Kidney epithelial cell (primary cell): ENCODE results near the gene ANKRD55. TPM values are rescaled to one million over a fixed set of nuclear protein-coding genes. Genes with fewer than 3 reads are reported as not detected.
"Not testable (repeated sequence)": the region's sequence is repeated elsewhere in the genome, so short reads cannot be mapped to it uniquely, and the experiment has no call there.

Source experiments
- DNase-seq: peaks from one replicate; pipeline ENCODE4 v3.0.0-alpha.2; 2010; ENCODE audit warnings: low read depth
- H3K27me3 ChIP-seq: 2 replicates; pipeline ENCODE4 v1.6.0; 2011; ENCODE audit warnings: low read length; ENCODE audit not compliant: control insufficient read depth, insufficient read depth
- H3K36me3 ChIP-seq: 2 replicates; pipeline ENCODE4 v1.5.1; 2011; ENCODE audit warnings: low read length; ENCODE audit not compliant: control insufficient read depth, insufficient read depth
- H3K4me3 ChIP-seq: 2 replicates; pipeline ENCODE4 v1.5.1; 2011; ENCODE audit warnings: low read depth, mild to moderate bottlenecking, control low read depth, low read length
- total RNA-seq: library from RNA; depleted of rRNA; stranded (reverse); fragments of >200 nt; gene quantifications from 2 replicates; pipeline ENCODE4 v1.2.3, GENCODE V29; 2015
- TF ChIP-seq, protein P1 (sequence below): IDR thresholded peaks from 2 replicates; pipeline ENCODE4 v1.5.1; 2011; ENCODE audit warnings: mild to moderate bottlenecking, moderate library complexity, low read length, control low read depth, inconsistent platforms; ENCODE audit not compliant: insufficient read depth, poor library complexity, severe bottlenecking

The ANKRD55 gene
- total RNA-seq, 1 donor from 2014 or later: not detected

DNA sequence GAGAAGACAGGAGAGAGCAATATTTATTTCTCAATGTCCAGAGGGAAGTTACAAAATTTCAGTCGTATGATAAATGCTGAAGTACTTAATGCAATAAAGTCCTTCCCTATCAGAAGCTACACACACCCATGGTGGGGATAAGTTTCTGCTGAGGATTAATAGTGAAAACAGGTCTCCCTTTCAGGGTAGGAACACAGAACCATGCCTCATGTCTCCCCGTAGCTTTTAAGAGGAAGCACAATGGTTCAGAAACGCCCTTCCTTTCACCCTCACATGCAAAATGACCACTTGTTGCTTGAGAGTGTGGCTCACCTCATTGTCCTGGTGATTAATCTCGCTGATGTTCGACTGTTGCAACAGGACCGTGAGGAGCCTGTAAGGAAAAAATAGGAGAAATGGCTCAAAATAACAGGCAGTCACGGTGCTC lies 73.6 kb downstream of the ANKRD55 start:
- Histone ChIP-seq H3K27me3 (no peaks in the 10 kb centered on the region), H3K4me3 (no peak overlapping the region), H3K36me3 (no peaks in the 10 kb centered on the region)
- TF ChIP-seq, protein P1, sequence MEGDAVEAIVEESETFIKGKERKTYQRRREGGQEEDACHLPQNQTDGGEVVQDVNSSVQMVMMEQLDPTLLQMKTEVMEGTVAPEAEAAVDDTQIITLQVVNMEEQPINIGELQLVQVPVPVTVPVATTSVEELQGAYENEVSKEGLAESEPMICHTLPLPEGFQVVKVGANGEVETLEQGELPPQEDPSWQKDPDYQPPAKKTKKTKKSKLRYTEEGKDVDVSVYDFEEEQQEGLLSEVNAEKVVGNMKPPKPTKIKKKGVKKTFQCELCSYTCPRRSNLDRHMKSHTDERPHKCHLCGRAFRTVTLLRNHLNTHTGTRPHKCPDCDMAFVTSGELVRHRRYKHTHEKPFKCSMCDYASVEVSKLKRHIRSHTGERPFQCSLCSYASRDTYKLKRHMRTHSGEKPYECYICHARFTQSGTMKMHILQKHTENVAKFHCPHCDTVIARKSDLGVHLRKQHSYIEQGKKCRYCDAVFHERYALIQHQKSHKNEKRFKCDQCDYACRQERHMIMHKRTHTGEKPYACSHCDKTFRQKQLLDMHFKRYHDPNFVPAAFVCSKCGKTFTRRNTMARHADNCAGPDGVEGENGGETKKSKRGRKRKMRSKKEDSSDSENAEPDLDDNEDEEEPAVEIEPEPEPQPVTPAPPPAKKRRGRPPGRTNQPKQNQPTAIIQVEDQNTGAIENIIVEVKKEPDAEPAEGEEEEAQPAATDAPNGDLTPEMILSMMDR: no peak
- no peak for DNase-seq

DNA sequence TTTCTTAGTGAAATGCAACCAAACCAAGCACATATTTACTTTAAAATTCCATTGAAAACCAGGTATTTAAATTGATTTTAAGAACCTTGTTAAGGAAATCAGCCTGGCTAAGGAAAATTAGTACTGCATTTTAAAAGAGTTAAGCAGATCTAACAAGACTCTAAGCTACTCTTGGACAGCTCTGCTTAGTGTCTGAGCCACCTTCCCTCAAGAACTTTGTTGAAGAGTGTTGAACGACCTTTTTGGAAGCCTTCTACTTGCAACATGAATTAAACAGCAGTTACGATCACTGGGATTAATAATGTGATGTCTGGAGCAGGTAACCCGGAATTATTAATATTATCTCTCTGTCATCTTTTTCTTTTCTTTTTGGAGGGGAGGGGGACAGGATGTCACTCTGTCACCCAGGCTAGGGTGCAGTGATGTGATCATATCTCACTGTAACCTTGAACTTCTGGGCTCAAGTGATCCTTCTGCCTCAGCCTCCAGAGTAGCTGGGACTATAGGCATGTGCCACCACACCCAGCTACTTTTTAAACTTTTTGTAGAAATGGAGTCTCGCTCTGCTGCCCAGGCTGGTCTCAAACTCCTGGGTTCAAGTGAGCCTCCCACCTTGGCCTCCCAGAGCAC lies 74.7 kb downstream of the ANKRD55 start:
- no peak for DNase-seq
- H3K27me3 ChIP-seq: no peaks in the 10 kb centered on the region
- TF ChIP-seq, protein P1: no peak
- H3K36me3 ChIP-seq: no peaks in the 10 kb centered on the region
- H3K4me3 ChIP-seq: no peak overlapping the region

DNA sequence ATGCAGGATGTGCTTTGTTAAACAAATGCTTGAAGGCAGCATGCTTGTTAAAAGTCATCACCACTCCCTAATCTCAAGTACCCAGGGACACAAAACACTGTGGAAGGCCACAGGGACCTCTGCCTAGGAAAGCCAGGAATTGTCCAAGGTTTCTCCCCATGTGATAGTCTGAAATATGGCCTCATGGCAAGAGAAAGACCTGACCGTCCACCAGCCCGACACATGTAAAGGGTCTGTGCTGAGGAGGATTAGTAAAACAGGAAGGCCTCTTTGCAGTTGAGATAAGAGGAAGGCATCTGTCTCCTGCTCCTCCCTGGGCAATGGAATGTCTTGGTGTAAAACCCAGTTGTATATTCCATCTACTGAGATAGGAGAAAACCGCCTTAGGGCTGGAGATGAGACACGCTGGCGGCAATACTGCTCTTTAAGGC lies 75.9 kb downstream of the ANKRD55 start:
- DNase-seq, H3K36me3 ChIP-seq, H3K4me3 ChIP-seq, H3K27me3 ChIP-seq: not testable (repeated sequence)

DNA sequence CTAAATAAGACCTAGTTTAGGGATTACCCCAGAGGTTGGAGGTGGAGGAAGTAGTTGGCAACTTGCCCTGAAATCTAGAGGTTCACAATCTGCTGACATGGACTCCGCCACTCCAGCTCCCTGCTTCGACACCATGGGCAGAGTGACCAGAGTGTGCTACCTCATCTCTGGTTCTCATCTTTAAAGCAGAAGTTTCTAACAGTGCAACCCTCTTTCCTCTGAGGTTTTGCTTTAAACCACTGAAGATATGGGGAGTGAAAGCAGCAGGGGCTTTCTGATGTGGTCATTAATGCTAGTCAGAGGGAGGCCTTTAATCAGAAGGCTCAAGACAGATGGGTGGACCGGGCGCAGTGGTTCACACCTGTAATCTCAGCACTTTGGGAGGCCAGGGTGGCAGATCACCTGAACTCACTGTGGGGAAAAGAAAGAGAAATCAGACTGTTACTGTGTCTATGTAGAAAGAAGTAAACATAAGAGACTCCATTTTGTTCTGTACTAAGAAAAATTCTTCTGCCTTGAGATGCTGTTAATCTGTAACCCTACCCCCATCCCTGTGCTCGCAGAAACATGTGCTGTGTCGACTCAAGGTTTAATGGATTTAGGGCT lies 76.4 kb downstream of the ANKRD55 start:
- not testable (repeated sequence) for H3K36me3 ChIP-seq, H3K4me3 ChIP-seq, H3K27me3 ChIP-seq, DNase-seq

DNA sequence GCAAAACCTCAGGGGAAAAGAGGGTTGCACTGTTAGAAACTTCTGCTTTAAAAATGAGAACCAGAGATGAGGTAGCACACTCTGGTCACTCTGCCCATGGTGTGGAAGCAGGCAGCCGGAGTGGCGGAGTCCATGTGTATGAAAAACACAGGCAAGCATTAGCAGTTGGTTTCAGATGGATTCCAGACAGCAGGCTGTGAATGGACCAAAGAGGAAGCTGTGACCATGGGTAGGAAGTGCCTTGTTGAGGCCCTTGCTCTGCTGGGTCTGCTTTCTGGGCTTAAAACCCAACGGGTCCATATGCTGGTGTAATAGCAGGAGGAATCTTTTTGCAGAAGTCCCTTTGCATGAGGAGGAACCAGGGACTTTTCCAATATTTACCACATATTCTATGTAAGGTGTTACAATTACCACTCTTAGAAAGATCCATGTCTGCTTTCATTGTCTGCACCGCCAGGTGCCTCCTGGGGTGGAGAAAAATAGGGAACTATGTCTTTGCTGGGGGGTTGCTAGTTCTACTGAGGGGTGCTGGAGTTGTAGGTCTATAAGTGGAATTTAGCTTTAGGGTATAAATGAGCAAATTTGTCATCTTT lies 77.0 kb downstream of the ANKRD55 start:
- DNase-seq: no peak
- Histone ChIP-seq H3K27me3 (no peaks in the 10 kb centered on the region), H3K4me3 (no peak overlapping the region), H3K36me3 (no peaks in the 10 kb centered on the region)
- TF ChIP-seq, protein P1: no peak

DNA sequence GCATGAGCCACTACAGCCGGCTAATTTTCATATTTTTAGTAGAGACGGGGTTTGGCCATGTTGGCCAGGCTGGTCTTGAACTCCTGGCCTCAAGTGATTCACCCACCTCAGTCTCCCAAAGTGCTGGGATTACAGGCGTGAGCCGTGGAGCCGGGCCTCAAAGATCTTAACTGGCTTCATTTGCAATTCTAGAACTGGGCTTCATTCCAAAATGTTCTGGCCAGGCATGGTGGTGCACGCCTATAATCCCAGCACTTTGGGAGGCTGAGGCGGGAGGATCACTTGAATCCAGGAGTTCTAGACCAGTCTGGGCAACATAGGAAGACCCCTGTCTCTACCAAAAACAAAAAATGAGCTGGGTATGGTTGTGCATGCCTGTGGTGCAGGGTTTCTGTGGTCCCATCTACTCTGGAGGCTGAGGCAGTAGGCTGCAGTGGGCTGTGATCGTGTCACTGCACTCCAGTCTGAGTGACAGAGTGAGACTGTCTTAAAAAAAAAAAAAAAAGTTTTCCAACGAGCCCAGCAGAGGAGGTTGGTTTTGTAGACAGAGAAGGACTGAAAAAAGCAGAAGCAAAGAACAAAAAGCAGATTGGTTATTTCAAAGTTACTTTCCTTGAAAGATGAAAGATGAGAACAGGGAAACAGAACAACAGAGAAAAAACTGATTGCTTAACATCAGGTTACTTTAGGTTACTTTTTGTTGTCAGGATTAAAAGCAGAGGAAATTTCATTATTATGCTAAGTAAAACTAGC lies 78.2 kb downstream of the ANKRD55 start:
- no peak for DNase-seq
- TF ChIP-seq, protein P1: no peak
- H3K4me3 ChIP-seq: no peak overlapping the region
- no peaks in the 10 kb centered on the region for H3K36me3 ChIP-seq
- H3K27me3 ChIP-seq: no peaks in the 10 kb centered on the region
